ENCODE data around the gene LGALSL. TPM values are rescaled to one million over a fixed set of nuclear protein-coding genes. Genes with fewer than 3 reads are reported as not detected.

LGALSL gene
- total RNA-seq, 2 donors from 2014 or later = 26.4 to 34.8 TPM

- DNase-seq = no peak
- Histone ChIP-seq H3K9ac (ENCODE audit: low read depth in 2 of 2, low read length in 2 of 2) (no peak overlapping the region), H3K27ac (no peak overlapping the region), H3K4me3 (no peak overlapping the region), H3K4me1 (no peaks in the 10 kb centered on the region), H3K36me3 (no peaks in the 10 kb centered on the region), H3K9me3 (no peaks in the 10 kb centered on the region), H3K27me3 (no peaks in the 10 kb centered on the region)
- intact Hi-C loops (cut with DNase I) = no loop called here
- TF ChIP-seq, protein P1, sequence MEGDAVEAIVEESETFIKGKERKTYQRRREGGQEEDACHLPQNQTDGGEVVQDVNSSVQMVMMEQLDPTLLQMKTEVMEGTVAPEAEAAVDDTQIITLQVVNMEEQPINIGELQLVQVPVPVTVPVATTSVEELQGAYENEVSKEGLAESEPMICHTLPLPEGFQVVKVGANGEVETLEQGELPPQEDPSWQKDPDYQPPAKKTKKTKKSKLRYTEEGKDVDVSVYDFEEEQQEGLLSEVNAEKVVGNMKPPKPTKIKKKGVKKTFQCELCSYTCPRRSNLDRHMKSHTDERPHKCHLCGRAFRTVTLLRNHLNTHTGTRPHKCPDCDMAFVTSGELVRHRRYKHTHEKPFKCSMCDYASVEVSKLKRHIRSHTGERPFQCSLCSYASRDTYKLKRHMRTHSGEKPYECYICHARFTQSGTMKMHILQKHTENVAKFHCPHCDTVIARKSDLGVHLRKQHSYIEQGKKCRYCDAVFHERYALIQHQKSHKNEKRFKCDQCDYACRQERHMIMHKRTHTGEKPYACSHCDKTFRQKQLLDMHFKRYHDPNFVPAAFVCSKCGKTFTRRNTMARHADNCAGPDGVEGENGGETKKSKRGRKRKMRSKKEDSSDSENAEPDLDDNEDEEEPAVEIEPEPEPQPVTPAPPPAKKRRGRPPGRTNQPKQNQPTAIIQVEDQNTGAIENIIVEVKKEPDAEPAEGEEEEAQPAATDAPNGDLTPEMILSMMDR (IDR thresholded peaks at IDR 0.05) = no peak
Measured at GRCh38 chr2:64419596-64420165, 34.3 kb upstream of the LGALSL start.

DNA sequence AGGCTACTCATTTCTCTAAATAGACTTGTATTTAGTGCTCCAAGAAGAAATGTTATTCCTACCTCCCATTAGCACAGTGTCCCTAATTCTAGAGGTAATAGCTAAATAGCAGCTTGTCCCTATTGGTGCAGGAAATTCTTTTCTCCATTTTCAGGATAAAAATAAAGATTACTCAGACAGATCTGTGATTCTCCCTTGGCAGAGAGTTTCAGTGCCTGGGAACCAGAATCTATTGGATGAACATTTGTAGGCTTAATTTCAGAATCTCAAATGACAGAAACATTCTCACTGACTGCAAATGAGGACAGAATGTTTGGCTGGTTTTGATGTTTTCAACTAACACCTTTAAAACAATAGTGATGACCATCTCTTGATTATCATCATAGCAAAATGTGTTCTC is 33.3 kb upstream of the LGALSL start:
- Histone ChIP-seq H3K9ac (ENCODE audit: low read depth in 2 of 2, low read length in 2 of 2) (no peak overlapping the region), H3K36me3 (no peaks in the 10 kb centered on the region), H3K27ac (no peak overlapping the region), H3K9me3 (no peaks in the 10 kb centered on the region), H3K4me3 (no peak overlapping the region), H3K27me3 (no peaks in the 10 kb centered on the region), H3K4me1 (no peaks in the 10 kb centered on the region)
- no peak for DNase-seq
- TF ChIP-seq, protein P1 (IDR thresholded peaks at IDR 0.05) = no peak
- intact Hi-C loops (cut with DNase I) = no loop called here

GRCh38 chr2:64421201-64421600 is 32.8 kb upstream of the LGALSL start:
- no peaks in the 10 kb centered on the region for H3K36me3 ChIP-seq
- intact Hi-C loops (cut with DNase I) = no loop called here

DNA sequence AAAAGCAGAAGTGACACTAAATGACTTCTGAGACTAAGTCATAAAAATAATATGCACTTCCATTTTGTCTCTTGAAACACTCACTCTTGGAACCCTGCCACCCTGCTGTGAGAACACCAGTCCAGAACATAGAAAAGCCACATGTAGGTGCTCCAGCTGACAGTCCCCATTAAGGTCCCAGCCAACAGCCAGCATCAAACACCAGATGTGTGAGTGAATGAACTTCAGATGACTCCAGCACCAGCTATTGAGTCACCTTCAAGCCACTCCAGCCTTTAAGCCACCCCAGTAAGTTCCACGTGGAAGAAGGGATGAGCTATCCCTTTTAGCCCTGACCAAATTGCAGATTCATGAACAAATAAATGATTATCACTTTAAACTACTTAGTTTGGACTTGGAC is 31.5 kb upstream of the LGALSL start:
- Histone ChIP-seq H3K27ac (no peak overlapping the region), H3K27me3 (no peaks in the 10 kb centered on the region), H3K9me3 (no peaks in the 10 kb centered on the region), H3K36me3 (no peaks in the 10 kb centered on the region), H3K4me1 (no peaks in the 10 kb centered on the region), H3K9ac (ENCODE audit: low read depth in 2 of 2, low read length in 2 of 2) (no peak overlapping the region), H3K4me3 (no peak overlapping the region)
- intact Hi-C loops (cut with DNase I) = no loop called here
- DNase-seq = peak; percentile 15
- TF ChIP-seq, protein P1 (IDR thresholded peaks at IDR 0.05) = no peak

More at GRCh38 chr2:64421201-64421600, 32.8 kb upstream of the LGALSL start:
- H3K9me3 ChIP-seq = no peaks in the 10 kb centered on the region
- H3K9ac ChIP-seq (ENCODE audit: low read depth in 2 of 2, low read length in 2 of 2) = no peak overlapping the region
- TF ChIP-seq, protein P1 (IDR thresholded peaks at IDR 0.05) = no peak
- no peak overlapping the region for H3K27ac ChIP-seq
- no peak for DNase-seq
- H3K4me1 ChIP-seq = no peaks in the 10 kb centered on the region
- no peak overlapping the region for H3K4me3 ChIP-seq
- H3K27me3 ChIP-seq = no peaks in the 10 kb centered on the region

DNA sequence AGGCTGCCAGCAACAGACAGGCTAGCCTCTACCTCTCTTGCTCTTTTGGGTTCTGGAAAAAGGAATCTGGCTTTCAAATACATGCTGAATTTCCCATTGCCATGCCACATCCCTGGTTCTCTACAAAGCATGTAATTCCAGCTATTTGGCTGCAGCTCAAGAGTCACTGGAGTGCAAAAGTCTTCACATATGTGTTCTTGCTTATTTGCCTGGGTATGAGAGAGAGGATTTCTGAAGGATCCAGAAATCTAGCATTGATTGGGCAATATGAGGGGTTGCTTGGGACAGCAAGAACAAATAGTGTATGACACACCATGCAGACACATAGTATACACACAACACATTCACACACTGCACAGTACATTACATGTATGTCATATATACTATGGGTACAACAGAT is 30.7 kb upstream of the LGALSL start:
- Histone ChIP-seq H3K9ac (ENCODE audit: low read depth in 2 of 2, low read length in 2 of 2) (no peak overlapping the region), H3K9me3 (no peaks in the 10 kb centered on the region), H3K27ac (no peak overlapping the region), H3K27me3 (no peaks in the 10 kb centered on the region), H3K4me3 (no peak overlapping the region), H3K36me3 (no peaks in the 10 kb centered on the region), H3K4me1 (no peaks in the 10 kb centered on the region)
- DNase-seq = peak; percentile 12
- TF ChIP-seq, protein P1 (IDR thresholded peaks at IDR 0.05) = no peak
- intact Hi-C loops (cut with DNase I) = no loop called here

Data from colonic mucosa (tissue), 4 donors.